Fibroblast of mammary gland (primary cell): ENCODE measurements around the gene TFEC.

Experiments
- DNase-seq: peaks from one replicate; pipeline ENCODE4 v3.0.0-alpha.2; 2010; ENCODE audit warnings: low read depth
- H3K4me3 ChIP-seq: 2 replicates; pipeline ENCODE4 v1.5.1; 2011; ENCODE audit warnings: low read depth, mild to moderate bottlenecking, low read length, moderate library complexity; ENCODE audit not compliant: control insufficient read depth
- CTCF ChIP-seq: conservative IDR thresholded peaks from 2 replicates; pipeline ENCODE4 v1.5.1; 2011; ENCODE audit warnings: low read depth, low read length, inconsistent platforms; ENCODE audit not compliant: control insufficient read depth, insufficient read depth

Gene TFEC

DNA sequence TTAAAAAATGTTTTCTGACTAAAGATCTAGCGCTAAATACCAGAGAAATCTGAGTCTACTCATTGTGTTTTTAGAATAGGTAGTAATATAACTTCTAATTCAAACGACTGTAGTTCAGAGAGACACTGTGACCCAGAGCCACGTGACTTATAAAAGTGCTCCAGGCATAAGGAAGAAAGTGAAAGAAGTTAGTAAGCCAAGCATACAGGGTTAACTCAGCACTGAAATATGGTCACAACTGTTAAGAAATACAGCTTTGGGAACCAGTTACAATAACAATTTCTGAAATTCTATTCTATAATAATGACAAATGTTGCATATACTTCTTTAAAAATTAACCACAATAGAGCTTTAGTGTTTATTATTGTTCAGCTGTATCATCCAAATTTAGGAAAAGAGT lies 119.1 kb downstream of the TFEC start:
- H3K4me3 ChIP-seq, result no peak overlapping the region
- no peak for TF ChIP-seq CTCF
- DNase-seq, result no peak

DNA sequence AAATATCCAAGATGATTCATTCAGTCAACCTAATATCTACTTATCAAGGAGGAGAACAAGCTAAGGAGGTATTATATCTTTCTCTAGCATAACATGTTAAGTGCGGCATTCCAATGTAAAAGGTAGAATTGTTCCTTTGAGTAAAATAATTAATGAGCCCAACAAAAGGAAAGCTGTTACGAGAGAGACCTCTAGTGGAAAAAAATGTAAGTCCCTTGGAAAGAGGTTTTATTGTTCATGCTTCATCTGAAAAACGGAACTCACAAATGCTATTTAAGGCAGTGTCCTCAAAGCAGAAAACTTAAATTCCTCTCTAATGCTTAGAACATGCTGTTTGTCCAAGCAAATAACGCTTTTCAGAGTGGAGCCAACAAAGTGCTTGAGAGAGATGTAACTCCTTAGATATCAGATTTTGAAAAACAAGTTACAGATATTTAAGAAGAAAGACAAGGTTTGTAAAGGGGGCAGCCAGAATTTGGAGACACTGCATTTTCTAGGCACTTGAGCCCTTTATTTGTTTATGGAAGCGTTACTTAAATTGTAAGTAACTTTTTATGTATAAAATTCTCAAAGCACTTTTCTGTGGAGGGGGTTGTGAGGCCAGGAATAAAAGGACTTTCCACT lies 119.9 kb downstream of the TFEC start:
- peak; percentile 38 for DNase-seq
- H3K4me3 ChIP-seq, result no peak overlapping the region
- peak; percentile 65 for TF ChIP-seq CTCF

- H3K4me3 ChIP-seq, result no peak overlapping the region
- TF ChIP-seq CTCF, result no peak
- no peak for DNase-seq
Observed at GRCh38 chr7:115906731-115907130, 123.8 kb downstream of the TFEC start.

DNA sequence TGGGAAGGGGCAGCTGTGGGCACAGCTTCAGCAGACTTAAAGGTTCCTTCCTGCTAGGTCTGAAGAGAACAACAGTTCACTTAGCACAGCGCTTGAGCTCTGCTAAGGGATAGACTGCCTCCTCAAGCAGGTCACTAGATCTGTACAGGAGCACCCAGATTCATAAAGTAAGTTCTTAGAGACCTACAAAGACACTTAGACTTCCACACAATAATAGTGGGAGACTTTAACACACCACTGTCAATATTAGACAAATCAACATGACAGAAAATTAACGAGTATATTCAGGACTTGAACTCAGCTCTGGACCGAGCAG lies 140.9 kb downstream of the TFEC start:
- no peak for DNase-seq
- no peak overlapping the region for H3K4me3 ChIP-seq
- TF ChIP-seq CTCF, result no peak

- TF ChIP-seq CTCF, result no peak
- H3K4me3 ChIP-seq, result no peak overlapping the region
- no peak for DNase-seq
Observed at GRCh38 chr7:115888981-115889668, 141.4 kb downstream of the TFEC start.

DNA sequence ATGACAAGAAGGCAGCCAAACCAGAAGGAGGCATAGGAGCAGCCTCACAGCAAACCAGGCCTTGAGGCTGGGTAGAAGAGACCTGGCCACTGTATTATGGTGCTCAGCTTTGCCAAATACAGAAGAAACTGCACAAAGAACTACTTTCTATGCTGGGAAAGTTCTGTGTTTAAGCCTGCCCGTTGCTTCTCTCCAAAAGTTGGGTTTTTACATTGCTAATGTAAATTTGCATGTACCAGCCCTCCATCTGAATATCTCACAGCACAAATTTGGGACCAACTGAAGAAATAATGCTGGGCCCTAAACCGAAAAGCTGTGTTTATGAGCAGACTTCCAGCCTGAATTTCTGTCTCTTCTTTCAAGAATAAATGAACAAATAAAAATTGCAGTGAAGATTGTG lies 145.0 kb downstream of the TFEC start:
- H3K4me3 ChIP-seq, result no peak overlapping the region
- DNase-seq, result no peak
- no peak for TF ChIP-seq CTCF
